Liver (tissue), 9 donors: Measurements from ENCODE around the gene GABRB1. TPM values are rescaled to one million over a fixed set of nuclear protein-coding genes. Genes with fewer than 3 reads are reported as not detected.

Experiments used
- DNase-seq: peaks from one replicate; pipeline ENCODE4 v3.0.0-alpha.2; 2017; ENCODE audit warnings: low spot score
- H3K27ac ChIP-seq, 2 donors: one replicate each; pipeline ENCODE4 v1.7.0; 2013; ENCODE audit warnings: inconsistent platforms in 2 of 2, low read length in 2 of 2, control low read depth in 1 of 2, low read depth in 1 of 2, mild to moderate bottlenecking in 1 of 2
- H3K27me3 ChIP-seq, 4 donors: one replicate each; pipeline versions ENCODE4 v1.6.1 to v1.7.0; 2013; ENCODE audit warnings: low read length in 3 of 4, inconsistent platforms in 1 of 4, mild to moderate bottlenecking in 1 of 4, moderate library complexity in 1 of 4; ENCODE audit not compliant: control insufficient read depth in 4 of 4, insufficient read depth in 4 of 4
- H3K36me3 ChIP-seq, 4 donors: one replicate each; pipeline versions ENCODE4 v1.6.1 to v1.7.0; 2013; ENCODE audit warnings: low read length in 3 of 4, mild to moderate bottlenecking in 3 of 4, low read depth in 1 of 4, moderate library complexity in 1 of 4; ENCODE audit not compliant: control insufficient read depth in 4 of 4, insufficient read depth in 3 of 4
- H3K4me1 ChIP-seq, 4 donors: one replicate each; pipeline versions ENCODE4 v1.6.1 to v1.7.0; 2013; ENCODE audit warnings: low read length in 3 of 4, mild to moderate bottlenecking in 3 of 4, moderate library complexity in 1 of 4; ENCODE audit not compliant: control insufficient read depth in 4 of 4, insufficient read depth in 4 of 4
- H3K4me3 ChIP-seq, 3 donors: one replicate each; pipeline versions ENCODE4 v1.6.1 to v1.7.0; 2013; ENCODE audit warnings: low read length in 3 of 3, control low read depth in 1 of 3, low read depth in 1 of 3, mild to moderate bottlenecking in 1 of 3
- H3K9ac ChIP-seq, 2 donors: one replicate each; pipeline ENCODE4 v1.7.0; 2013; ENCODE audit warnings: low read length in 2 of 2, mild to moderate bottlenecking in 2 of 2, moderate library complexity in 2 of 2, control low read depth in 1 of 2, low read depth in 1 of 2
- H3K9me3 ChIP-seq, 4 donors: one replicate each; pipeline versions ENCODE4 v1.6.1 to v1.7.0; 2013; ENCODE audit warnings: low read length in 3 of 4; ENCODE audit not compliant: control insufficient read depth in 4 of 4
- ATF3 ChIP-seq: IDR thresholded peaks from 2 replicates; pipeline ENCODE4 v1.6.1; 2016; ENCODE audit warnings: antibody characterized with exemption
- CTCF ChIP-seq: fragments of 150-350 bp; IDR thresholded peaks from 2 replicates; pipeline ENCODE4 v1.5.1; 2017; ENCODE audit warnings: improper control_type of control experiment, low read depth, low read length; ENCODE audit not compliant: missing input control
- FOXA1 ChIP-seq: IDR thresholded peaks from 2 replicates; pipeline ENCODE4 v1.6.1; 2016; ENCODE audit warnings: antibody characterized with exemption
- FOXA2 ChIP-seq: IDR thresholded peaks from 2 replicates; pipeline ENCODE4 v1.6.1; 2016; ENCODE audit warnings: antibody characterized with exemption
- GABPA ChIP-seq, 2 donors: IDR thresholded peaks in 1 of 2; conservative IDR thresholded peaks in 1 of 2; 2 replicates each; pipeline ENCODE4 v1.6.1; 2016; ENCODE audit warnings: antibody characterized with exemption in 2 of 2, mild to moderate bottlenecking in 1 of 2, moderate library complexity in 1 of 2
- HNF4A ChIP-seq, 2 donors: conservative IDR thresholded peaks; 2 replicates each; pipeline ENCODE4 v1.6.1; 2016; ENCODE audit warnings: antibody characterized with exemption in 2 of 2, mild to moderate bottlenecking in 2 of 2
- HNF4G ChIP-seq: IDR thresholded peaks from 2 replicates; pipeline ENCODE4 v1.6.1; 2016; ENCODE audit warnings: antibody characterized with exemption
- JUND ChIP-seq, 2 donors: IDR thresholded peaks; 2 replicates each; pipeline ENCODE4 v1.6.1; 2016; ENCODE audit warnings: antibody characterized with exemption in 2 of 2
- MAX ChIP-seq: IDR thresholded peaks from 2 replicates; pipeline ENCODE4 v1.6.1; 2016; ENCODE audit warnings: antibody characterized with exemption
- NR2F2 ChIP-seq: IDR thresholded peaks from 2 replicates; pipeline ENCODE4 v1.6.1; 2016; ENCODE audit warnings: antibody characterized with exemption
- RAD21 ChIP-seq, 2 donors: IDR thresholded peaks; 2 replicates each; pipeline ENCODE4 v1.6.1; 2016; ENCODE audit warnings: antibody characterized with exemption in 2 of 2, mild to moderate bottlenecking in 2 of 2
- REST ChIP-seq: IDR thresholded peaks from 2 replicates; pipeline ENCODE4 v1.6.1; 2016; ENCODE audit warnings: antibody characterized with exemption, mild to moderate bottlenecking
- SP1 ChIP-seq: IDR thresholded peaks from 2 replicates; pipeline ENCODE4 v1.6.1; 2018; ENCODE audit warnings: antibody characterized with exemption, mild to moderate bottlenecking
- TAF1 ChIP-seq: conservative IDR thresholded peaks from 2 replicates; pipeline ENCODE4 v1.6.1; 2016; ENCODE audit warnings: antibody characterized with exemption, mild to moderate bottlenecking
- WGBS: extraction: QIAGEN DNeasy Blood & Tissue Kit; methylation state at CpG from one replicate; pipeline ENCODE4 v1.1.7; 2013; 5-methylcytosine and 5-hydroxymethylcytosine counted together
- polyA plus RNA-seq, 2 donors: library from polyadenylated mRNA; stranded (reverse) in 1 of 2; unstranded in 1 of 2; fragments of 200-250 nt in 1 of 2; fragments of >200 nt in 1 of 2; fragmentation: Nextera tagmentation in 1 of 2; extraction: Ambion mirVana in 1 of 2; gene quantifications; one replicate each; pipeline versions ENCODE4 v1.2.1 to v1.2.3, GENCODE V29; 2013 to 2015
- total RNA-seq, 2 donors: library from RNA; depleted of rRNA; stranded (reverse); fragments of >200 nt; gene quantifications; one replicate each; pipeline ENCODE4 v1.2.3, GENCODE V29; 2014
- TF ChIP-seq, protein P1 (sequence below): IDR thresholded peaks from 2 replicates; pipeline ENCODE4 v1.6.1; 2016; ENCODE audit warnings: antibody characterized with exemption
- donor health status: healthy.
- donor health status: healthy.
- donor health status: healthy.
- donor health status: healthy.
- donor health status: healthy.

GABRB1 gene
- total and polyA plus RNA-seq, 4 donors: 0.17 to 1.3 TPM; not detected in 2

- Histone ChIP-seq H3K36me3 (no peaks in the 10 kb centered on the region), H3K27ac (no peak overlapping the region), H3K4me3 (no peak overlapping the region), H3K9ac (no peak overlapping the region), H3K27me3 (no peaks in the 10 kb centered on the region), H3K9me3 (no peaks in the 10 kb centered on the region), H3K4me1 (no peaks in the 10 kb centered on the region)
- DNase-seq: no peak
- WGBS: 86% methylated on average over 1 of the region's 1 CpG
- TF ChIP-seq REST: no peak
- TF ChIP-seq SP1: no peak
- no peak for TF ChIP-seq GABPA (IDR thresholded peaks at IDR 0.05 in 1 of 2, conservative IDR thresholded peaks at IDR 0.05 in 1 of 2)
- TF ChIP-seq, protein P1, sequence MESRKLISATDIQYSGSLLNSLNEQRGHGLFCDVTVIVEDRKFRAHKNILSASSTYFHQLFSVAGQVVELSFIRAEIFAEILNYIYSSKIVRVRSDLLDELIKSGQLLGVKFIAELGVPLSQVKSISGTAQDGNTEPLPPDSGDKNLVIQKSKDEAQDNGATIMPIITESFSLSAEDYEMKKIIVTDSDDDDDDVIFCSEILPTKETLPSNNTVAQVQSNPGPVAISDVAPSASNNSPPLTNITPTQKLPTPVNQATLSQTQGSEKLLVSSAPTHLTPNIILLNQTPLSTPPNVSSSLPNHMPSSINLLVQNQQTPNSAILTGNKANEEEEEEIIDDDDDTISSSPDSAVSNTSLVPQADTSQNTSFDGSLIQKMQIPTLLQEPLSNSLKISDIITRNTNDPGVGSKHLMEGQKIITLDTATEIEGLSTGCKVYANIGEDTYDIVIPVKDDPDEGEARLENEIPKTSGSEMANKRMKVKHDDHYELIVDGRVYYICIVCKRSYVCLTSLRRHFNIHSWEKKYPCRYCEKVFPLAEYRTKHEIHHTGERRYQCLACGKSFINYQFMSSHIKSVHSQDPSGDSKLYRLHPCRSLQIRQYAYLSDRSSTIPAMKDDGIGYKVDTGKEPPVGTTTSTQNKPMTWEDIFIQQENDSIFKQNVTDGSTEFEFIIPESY: no peak
- no peak for TF ChIP-seq HNF4G
- no peak for TF ChIP-seq ATF3
- no peak for TF ChIP-seq HNF4A (conservative IDR thresholded peaks at IDR 0.05)
- no peak for TF ChIP-seq NR2F2
- no peak for TF ChIP-seq MAX
- TF ChIP-seq FOXA2: no peak
- TF ChIP-seq TAF1: no peak
- TF ChIP-seq JUND (IDR thresholded peaks at IDR 0.05): no peak
- no peak for TF ChIP-seq FOXA1
- no peak for TF ChIP-seq CTCF
- no peak for TF ChIP-seq RAD21 (IDR thresholded peaks at IDR 0.05)
These were observed 79.3 kb downstream of the GABRB1 start for GRCh38 chr4:47110546-47111132.
